ENCODE results near the gene CILP2.

- TF ChIP-seq CTCF (IDR thresholded peaks at IDR 0.05; ENCODE audit: low read depth, low read length, poor library complexity, severe bottlenecking) (no peak), EZH2phosphoT487 (IDR thresholded peaks at IDR 0.05; ENCODE audit: borderline replicate concordance, low read length) (no peak)
Measured at GRCh38 chr19:19540715-19541515, 2.9 kb downstream of the CILP2 start.

Measured in DOHH2 (cell line).